ENCODE measurements around the gene WDR90.
A peak's percentile ranks its signal among the peaks of the same experiment; 100 is the strongest.

Gene WDR90

DNA sequence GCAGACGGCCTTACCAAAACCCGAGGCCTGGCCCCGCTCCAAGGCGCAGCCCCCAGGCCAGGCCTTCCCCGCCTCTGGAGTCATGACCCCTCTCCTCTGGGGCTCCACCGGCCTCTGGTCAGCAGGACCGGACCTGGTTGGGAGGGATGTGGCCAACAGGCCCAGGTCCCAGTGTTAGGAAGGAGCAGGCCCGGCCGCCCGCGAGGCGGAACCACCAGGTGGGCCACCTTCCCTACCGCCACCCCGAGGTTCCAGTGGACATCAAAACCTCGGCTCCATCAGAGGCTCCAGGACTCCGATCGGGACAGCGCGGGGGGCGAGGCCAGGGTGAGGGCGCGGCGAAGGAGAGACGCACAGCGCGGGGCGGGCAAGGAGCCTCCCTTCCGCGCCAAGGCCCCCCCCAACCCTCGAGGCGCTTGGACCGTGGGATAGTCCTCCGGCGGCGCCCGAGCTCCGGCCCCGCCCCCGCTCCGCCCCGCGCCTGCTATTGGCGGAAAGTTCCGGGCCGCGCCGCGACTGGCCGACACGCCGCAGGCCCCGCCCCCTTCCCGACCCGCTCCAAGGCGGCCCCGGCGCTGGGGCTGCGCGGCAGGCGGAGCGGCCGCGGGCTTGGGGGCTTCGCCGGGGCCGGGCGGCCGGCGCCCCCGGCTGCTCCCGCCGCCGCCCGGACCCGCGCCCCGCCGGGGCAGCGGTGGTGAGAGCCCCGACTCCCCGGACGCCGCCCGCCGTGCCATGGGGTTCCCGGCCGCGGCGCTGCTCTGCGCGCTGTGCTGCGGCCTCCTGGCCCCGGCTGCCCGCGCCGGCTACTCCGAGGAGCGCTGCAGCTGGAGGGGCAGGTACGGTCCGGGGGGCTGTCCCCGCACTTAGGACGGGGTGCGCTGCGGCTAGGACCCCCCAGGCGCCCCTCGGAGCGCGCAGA, 65.7 kb downstream of the WDR90 start, which contains the start of gene METRN:
Gene METRN (plus strand): TSS at position 561 of the 919 bp plus-strand sequence. CDS start 172 bp downstream, at position 733.
- peak within 1 kb of the TSS; percentile 55 for H3K4me3 ChIP-seq (ENCODE audit: low read depth, low read length)
- in situ Hi-C loops (cut with HindIII; ENCODE audit: low sequenced_read_pairs): loop anchor here (10.0 kb wide), 1 partner anchor 260 kb away; the partner anchor contains the start of gene LMF1
- DNase-seq (ENCODE audit: low read depth): no peak
- TF ChIP-seq CTCF (IDR thresholded peaks at IDR 0.05; ENCODE audit: low read depth, low read length, missing control alignments): no peak

GRCh38 chr16:715477-716199, 66.5 kb downstream of the WDR90 start:
- in situ Hi-C loops (cut with HindIII; ENCODE audit: low sequenced_read_pairs): loop anchor here (10.0 kb wide), 1 partner anchor 259 kb away; the partner anchor contains the start of gene LMF1
- no peak for TF ChIP-seq CTCF (IDR thresholded peaks at IDR 0.05; ENCODE audit: low read depth, low read length, missing control alignments)
- no peak for DNase-seq (ENCODE audit: low read depth)
- peak overlapping the region; percentile 55 for H3K4me3 ChIP-seq (ENCODE audit: low read depth, low read length)

- H3K4me3 ChIP-seq (ENCODE audit: low read depth, low read length): peak overlapping the region; percentile 55
- in situ Hi-C loops (cut with HindIII; ENCODE audit: low sequenced_read_pairs): loop anchor here (10.0 kb wide), 1 partner anchor 259 kb away; the partner anchor contains the start of gene LMF1
- TF ChIP-seq CTCF (IDR thresholded peaks at IDR 0.05; ENCODE audit: low read depth, low read length, missing control alignments): no peak
- no peak for DNase-seq (ENCODE audit: low read depth)
These were observed 67.0 kb downstream of the WDR90 start for GRCh38 chr16:716200-716568.

DNA sequence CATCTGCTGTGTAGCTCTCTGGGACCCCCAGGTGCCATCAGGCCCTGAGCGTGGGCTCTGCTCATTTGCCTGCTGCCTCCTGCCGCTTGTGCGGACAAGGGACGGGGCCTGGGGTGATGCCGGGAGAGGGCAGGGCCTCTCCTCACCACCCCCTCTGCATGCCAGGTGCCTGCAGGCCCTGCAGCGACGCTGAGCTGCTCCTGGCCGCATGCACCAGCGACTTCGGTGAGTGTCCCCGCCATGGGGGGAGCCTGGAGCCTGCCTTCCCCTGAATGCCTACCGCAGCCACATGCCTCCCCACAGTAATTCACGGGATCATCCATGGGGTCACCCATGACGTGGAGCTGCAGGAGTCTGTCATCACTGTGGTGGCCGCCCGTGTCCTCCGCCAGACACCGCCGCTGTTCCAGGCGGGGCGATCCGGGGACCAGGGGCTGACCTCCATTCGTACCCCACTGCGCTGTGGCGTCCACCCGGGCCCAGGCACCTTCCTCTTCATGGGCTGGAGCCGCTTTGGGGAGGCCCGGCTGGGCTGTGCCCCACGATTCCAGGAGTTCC, 67.7 kb downstream of the WDR90 start:
- no peak for DNase-seq (ENCODE audit: low read depth)
- no peak for TF ChIP-seq CTCF (IDR thresholded peaks at IDR 0.05; ENCODE audit: low read depth, low read length, missing control alignments)
- in situ Hi-C loops (cut with HindIII; ENCODE audit: low sequenced_read_pairs): loop anchor here (10.0 kb wide), 1 partner anchor 258 kb away; the partner anchor contains the start of gene LMF1
- H3K4me3 ChIP-seq (ENCODE audit: low read depth, low read length): peak overlapping the region; percentile 55

Data from astrocyte of the cerebellum (primary cell).